Fibroblast of the aortic adventitia (primary cell): Measurements from ENCODE around the gene KLHDC3. TPM values are rescaled to one million over a fixed set of nuclear protein-coding genes. Genes with fewer than 3 reads are reported as not detected.
A peak's percentile ranks its signal among the peaks of the same experiment; 100 is the strongest.
"Not testable (repeated sequence)": the region's sequence is repeated elsewhere in the genome, so short reads cannot be mapped to it uniquely, and the experiment has no call there.

ENCODE experiments used
- DNase-seq: peaks from one replicate; pipeline ENCODE4 v3.0.0-alpha.2; 2010; ENCODE audit warnings: low read depth
- H3K4me3 ChIP-seq: 2 replicates; pipeline ENCODE4 v1.5.1; 2011; ENCODE audit warnings: low read depth, mild to moderate bottlenecking, control low read depth, low read length, moderate library complexity
- total RNA-seq: library from RNA; depleted of rRNA; stranded (reverse); fragments of >200 nt; gene quantifications from 2 replicates; pipeline ENCODE4 v1.2.3, GENCODE V29; 2012; ENCODE audit warnings: low replicate concordance
- TF ChIP-seq, protein P1 (sequence below): IDR thresholded peaks from 2 replicates; pipeline ENCODE4 v1.5.1; 2011; ENCODE audit warnings: mild to moderate bottlenecking, low read length, control low read depth, inconsistent platforms; ENCODE audit not compliant: insufficient read depth

Gene KLHDC3
- total RNA-seq, 1 donor, result 78.1 TPM

DNA sequence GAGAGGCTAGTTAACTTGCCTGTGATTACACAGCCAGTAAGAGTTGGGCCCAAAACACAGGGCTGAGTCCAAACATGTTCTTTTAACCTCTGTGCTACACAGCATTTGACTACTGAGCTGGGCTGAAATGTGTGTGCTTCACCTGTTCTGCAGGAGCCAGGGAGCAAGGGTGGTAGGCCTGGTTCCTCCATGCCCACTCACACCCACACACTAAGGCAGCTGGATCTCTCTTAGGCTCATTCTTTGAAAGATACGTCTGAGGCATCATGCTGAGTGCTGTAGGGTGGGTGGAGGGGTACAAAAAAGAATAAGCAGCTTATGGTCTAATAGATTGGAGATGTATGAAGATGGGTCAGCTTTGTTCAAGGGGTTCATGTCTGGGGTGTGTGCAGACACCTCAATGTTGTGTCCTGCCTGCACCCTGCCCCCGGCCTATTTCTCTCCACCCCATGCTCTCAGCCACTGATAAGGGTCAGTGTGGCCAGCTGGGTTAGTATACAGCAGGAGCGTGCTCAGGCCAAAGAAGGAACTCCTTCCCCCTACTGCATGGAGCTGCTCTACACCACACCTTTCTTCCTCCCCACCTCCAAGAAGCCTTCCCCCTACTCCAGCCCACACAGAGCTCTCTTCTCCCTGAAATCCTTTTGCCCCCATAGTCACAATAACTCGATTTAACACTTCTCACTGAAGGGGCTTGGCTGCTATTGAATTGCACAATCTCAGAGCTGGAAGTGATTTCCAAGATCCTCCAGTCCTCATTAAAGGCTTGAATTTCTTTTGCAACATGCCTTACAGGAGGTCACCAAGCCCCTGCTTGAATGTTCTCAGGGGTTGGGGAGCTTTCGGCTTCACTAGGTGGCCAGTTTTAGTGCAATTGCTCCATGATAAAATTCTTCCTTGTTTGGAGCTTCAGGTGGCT is 26.3 kb upstream of the KLHDC3 start:
- no peak overlapping the region for H3K4me3 ChIP-seq

GRCh38 chr6:42988486-42989020 is 25.5 kb upstream of the KLHDC3 start:
- DNase-seq, result peak; percentile 87
- no peak overlapping the region for H3K4me3 ChIP-seq
- TF ChIP-seq, protein P1, sequence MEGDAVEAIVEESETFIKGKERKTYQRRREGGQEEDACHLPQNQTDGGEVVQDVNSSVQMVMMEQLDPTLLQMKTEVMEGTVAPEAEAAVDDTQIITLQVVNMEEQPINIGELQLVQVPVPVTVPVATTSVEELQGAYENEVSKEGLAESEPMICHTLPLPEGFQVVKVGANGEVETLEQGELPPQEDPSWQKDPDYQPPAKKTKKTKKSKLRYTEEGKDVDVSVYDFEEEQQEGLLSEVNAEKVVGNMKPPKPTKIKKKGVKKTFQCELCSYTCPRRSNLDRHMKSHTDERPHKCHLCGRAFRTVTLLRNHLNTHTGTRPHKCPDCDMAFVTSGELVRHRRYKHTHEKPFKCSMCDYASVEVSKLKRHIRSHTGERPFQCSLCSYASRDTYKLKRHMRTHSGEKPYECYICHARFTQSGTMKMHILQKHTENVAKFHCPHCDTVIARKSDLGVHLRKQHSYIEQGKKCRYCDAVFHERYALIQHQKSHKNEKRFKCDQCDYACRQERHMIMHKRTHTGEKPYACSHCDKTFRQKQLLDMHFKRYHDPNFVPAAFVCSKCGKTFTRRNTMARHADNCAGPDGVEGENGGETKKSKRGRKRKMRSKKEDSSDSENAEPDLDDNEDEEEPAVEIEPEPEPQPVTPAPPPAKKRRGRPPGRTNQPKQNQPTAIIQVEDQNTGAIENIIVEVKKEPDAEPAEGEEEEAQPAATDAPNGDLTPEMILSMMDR, result no peak

More for the DNA sequence above, 26.3 kb upstream of the KLHDC3 start:
- TF ChIP-seq, protein P1, result no peak
- DNase-seq, result no peak

DNA sequence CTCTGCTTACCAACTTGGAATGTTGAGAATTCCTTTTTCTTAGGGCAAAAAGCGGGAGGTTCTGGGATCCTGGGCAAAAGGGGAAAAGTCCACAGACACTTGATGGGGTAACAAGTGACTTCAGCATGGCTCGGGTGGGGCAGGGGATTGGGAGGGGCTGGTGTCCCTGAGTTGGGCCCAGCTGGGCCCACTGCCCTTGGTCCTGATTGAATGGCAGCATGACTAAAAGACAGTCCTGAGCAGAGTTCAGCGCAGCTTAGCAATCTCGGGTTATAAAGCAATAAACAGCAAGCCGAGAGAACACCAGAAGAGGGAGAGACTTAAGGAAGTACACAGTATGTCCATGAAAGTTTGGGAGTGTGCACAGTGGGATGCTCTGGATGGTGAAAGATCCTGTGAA is 24.1 kb upstream of the KLHDC3 start:
- TF ChIP-seq, protein P1, result no peak
- no peak overlapping the region for H3K4me3 ChIP-seq
- no peak for DNase-seq

DNA sequence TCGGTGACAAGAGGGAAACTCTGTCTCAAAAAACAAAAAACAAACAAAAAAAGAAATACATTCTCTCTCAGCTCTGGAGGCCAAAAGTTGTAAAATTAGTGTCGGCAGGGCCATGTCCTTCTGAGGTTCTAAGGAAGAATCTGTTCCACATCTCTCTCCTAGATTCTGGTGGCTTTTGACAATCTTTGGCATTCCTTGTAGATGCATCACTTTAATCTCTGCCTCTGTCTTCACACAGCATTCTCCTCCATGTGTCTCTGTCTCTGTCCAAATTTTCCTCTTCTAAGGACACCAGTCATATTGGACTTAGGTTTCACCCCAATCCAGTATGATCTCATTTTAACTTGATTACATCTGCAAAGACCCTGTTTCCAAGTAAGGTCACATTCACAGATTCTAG is 20.6 kb upstream of the KLHDC3 start:
- TF ChIP-seq, protein P1, result no peak
- no peak for DNase-seq
- H3K4me3 ChIP-seq, result no peak overlapping the region

- TF ChIP-seq, protein P1, result no peak
- H3K4me3 ChIP-seq, result no peak overlapping the region
- DNase-seq, result no peak
These were observed 17.5 kb upstream of the KLHDC3 start for GRCh38 chr6:42996513-42996912.

DNA sequence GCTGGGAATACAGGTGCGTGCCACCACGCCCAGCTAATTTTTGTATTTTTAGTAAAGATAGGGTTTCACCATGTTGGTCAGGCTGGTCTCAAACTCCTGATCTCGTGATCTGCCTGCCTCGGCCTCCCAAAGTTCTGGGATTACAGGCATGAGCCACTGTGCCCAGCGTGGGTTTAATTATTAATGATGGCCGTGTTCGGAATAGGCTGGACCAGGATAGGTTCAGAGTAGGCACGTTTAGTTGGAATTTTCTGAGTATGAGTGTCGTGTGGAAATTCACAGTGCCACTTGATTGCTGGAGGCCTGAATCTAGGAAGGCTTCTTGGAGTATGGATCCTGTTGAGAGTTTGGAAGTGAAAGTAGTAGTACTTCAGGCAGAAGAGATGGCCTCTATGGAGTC is 15.8 kb upstream of the KLHDC3 start:
- not testable (repeated sequence) for H3K4me3 ChIP-seq, DNase-seq

GRCh38 chr6:43001843-43002242 is 12.2 kb upstream of the KLHDC3 start:
- TF ChIP-seq, protein P1, result no peak
- DNase-seq, result no peak
- no peak overlapping the region for H3K4me3 ChIP-seq
